GM21528 (cell line): ENCODE data around the gene PDZD4.

Experiments used
- ATAC-seq: cut with Tn5 transposase; IDR thresholded peaks from one replicate; pipeline ENCODE4 v1.9.1; 2021; ENCODE audit warnings: mild to moderate bottlenecking, moderate library complexity; ENCODE audit not compliant: unreplicated experiment, low FRiP score

The PDZD4 gene

GRCh38 chrX:153814591-153815315 is 15.6 kb downstream of the PDZD4 start:
- ATAC-seq: no peak

GRCh38 chrX:153813161-153813560 is 17.2 kb downstream of the PDZD4 start:
- no peak for ATAC-seq

GRCh38 chrX:153812220-153812619 is 18.1 kb downstream of the PDZD4 start:
- ATAC-seq: no peak

DNA sequence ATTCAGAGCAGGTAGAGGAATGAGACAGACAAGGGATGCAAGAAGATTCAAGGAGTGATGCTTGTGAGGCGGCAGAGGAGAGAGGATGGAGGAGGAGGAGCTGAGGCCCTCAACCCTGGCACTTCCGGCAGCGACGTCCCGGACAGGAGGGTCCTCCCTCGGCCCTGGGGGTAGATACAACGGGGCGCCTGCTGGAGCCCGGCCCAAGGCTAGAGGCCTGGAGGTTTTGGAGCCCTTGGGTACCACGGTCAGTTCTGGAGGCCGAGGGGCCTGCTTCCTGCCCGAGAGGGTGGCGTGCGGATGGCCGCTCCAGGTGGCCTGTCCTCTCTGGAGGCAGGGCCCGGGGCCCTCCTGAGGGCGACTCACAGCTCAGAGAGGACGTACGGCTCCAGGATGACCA is 22.4 kb downstream of the PDZD4 start:
- no peak for ATAC-seq

DNA sequence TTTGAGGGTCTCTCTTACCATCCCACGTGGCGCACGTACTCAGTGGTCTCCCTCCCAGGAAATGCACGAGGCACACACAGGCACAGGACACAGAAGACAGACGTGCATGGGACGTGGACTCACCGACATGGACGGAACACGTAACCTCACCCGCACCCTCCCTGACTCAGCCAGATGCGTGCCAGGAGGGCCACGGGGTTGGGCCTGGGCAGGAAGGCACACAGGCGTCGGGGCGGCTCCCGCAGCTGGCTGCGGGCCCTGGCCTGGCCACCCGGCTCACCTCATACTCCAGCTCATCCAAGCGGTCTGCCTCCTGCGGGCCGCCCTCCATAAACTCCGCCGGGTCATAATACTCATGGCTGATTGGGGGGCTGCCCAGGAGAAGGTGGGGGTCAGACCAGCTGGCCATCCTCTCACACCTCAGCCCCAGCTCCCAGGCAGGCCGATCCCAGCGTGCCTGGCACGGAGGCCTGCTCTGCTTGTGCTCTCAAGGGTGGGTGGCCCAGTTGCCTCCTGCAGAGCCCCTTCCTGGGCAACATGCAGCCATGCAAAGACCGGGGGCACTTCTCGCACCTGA is 23.3 kb downstream of the PDZD4 start:
- ATAC-seq: no peak

GRCh38 chrX:153805436-153805835 is 24.9 kb downstream of the PDZD4 start:
- ATAC-seq: no peak

- no peak for ATAC-seq
Measured at GRCh38 chrX:153804621-153805020, 25.7 kb downstream of the PDZD4 start.

- ATAC-seq: no peak
Measured at GRCh38 chrX:153804100-153804595, 26.2 kb downstream of the PDZD4 start.

DNA sequence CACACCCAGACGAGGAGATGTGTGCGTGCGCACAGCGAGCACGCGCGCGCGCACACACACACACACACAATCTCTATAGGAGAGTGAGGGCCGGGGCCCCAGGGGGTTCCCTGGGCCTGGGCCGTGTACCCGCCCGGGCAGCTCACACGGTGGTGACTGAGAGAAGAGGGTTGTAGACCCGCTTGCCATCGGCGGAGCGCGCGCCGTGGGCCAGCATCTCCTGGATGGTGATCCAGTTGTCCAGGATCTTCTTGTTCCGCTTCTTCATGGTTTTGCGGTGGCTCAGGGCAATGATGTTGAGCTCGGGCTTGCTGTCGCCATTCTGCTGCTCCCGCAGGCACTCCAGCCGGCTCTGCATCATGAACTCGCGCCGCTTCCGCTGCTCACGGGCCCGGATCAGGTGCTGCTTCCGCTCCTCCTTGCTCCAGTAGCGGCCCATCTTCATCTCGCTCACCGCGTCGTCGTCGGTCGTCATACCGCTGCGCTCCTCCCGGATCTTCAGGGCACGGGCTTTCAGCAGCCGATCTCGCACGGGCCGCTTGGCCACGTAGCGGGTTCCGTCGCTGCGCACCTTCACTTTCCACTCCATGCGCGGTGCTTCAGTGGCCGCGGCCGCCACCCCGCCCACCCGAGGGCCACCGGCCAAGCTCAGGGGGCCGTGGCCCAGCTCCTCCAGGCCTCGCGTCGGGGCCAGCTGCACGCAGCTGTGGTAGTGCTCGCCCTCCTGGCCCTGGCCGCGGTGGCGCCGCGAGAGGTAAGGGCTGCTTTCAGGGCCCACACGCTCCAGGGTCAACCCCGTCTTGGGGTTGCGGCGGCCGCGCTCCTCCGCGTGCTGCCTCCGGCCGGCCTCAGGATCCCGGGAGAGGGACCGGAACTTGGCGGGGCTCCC is 26.9 kb downstream of the PDZD4 start:
- ATAC-seq: no peak

DNA sequence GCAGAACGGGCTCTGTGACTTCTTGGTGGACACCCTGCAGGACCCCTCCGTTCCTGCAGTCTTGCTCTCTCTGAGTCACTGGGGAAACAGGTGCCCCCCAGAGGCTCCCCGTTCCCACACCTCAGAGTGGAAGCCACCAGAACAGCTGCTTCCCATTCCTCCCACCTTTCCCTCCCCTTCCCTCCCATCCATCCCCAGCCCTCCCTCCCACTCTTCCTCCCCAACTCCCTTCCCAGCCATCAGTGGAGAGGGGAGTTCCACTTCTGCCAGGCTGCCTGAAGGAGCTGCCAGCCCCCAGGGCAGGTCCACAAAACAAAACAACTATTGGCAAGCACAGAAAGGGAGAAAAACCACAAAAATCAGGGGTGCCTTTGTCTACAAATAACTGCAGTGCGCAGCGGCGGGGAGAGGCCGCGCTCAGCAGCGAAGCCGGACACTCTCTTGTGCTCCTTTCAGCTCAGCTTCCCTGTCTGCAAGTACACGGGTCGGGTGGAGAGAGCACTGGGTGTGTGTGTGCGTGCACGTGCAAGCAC is 27.8 kb downstream of the PDZD4 start:
- no peak for ATAC-seq

DNA sequence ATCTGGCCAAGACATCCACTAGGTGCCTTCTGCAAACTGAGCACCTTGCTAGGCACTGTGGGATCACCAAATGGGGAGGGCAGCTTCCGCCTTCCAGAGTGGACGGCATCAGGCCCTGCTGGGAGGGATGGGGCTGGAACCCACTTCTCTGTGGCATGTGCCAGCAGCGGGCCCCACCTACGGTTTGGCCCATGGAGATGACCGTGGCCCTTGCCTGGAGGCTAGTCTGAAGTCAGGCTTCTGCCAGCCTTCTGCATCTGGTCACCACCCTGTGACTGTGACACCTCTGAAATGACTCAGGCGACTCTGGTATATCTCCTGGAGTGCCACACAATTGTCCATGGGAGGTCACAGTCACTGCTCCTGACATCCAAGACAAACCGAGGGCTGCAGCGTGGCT is 28.7 kb downstream of the PDZD4 start:
- no peak for ATAC-seq

DNA sequence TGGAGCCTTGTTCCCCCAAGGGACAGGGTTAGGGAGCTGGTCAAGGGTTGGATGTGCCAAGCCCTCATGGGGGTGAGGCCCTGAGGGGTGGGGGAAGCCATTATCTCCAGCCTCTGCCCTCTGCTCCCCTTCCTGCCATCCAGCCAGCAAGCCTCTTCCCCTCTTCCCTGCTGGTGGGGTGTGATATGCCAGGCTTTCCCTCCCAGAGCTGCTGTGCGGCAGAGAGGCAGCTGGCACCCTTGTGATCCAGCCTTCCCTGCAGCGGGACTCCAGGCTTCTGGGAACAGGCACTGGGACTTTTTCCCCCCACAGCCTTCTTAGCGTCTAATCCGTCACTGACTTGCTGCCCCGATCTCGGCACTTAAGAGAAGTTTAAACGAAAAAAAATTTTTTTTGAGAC is 29.6 kb downstream of the PDZD4 start:
- ATAC-seq: no peak

DNA sequence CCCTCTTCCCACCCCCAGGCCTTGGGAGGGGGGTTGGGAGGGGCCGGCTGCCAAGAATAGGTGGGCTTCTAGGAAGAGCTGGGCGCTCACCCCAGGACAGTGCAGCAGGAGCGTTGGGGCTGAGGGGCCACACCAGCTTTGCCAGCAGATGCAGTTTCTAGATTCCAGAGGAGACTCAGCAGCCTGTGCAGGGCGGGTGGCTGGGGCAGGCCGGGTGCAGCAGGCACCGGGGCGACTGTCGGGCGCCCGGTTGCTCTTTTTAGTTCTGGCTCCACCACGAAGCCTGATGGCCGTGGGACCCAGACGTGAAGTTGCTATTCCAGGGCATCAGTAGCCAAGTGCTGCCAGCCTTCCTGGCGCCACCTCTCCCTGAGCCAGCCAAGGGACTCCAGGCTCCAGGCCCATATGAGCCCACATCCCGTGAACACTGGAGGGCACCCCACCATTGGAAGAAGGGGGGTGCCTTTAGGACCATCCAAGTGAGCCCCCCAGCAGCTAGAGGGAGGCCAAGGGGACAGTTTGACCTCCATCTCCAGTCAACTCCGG is 30.1 kb downstream of the PDZD4 start:
- ATAC-seq: no peak

DNA sequence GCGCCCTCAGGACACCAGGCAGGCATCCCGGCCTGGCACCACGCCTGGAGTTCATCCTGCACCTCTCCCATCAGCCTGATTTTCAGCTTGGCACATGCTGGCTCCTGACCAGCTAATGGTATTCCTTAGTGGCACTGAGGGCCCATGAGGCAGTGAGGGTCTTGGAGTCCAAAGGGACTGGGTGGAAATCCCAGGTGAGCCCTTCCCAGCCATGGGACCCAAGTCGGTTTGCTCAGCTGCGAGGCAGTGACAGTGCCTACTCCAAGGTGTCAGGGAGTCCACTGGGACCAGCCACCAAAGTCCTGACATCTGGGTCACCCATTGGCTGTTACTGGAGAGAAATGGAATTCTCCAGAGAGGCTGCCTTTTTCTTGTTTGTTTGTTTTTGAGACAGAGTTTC is 31.0 kb downstream of the PDZD4 start:
- ATAC-seq: no peak

DNA sequence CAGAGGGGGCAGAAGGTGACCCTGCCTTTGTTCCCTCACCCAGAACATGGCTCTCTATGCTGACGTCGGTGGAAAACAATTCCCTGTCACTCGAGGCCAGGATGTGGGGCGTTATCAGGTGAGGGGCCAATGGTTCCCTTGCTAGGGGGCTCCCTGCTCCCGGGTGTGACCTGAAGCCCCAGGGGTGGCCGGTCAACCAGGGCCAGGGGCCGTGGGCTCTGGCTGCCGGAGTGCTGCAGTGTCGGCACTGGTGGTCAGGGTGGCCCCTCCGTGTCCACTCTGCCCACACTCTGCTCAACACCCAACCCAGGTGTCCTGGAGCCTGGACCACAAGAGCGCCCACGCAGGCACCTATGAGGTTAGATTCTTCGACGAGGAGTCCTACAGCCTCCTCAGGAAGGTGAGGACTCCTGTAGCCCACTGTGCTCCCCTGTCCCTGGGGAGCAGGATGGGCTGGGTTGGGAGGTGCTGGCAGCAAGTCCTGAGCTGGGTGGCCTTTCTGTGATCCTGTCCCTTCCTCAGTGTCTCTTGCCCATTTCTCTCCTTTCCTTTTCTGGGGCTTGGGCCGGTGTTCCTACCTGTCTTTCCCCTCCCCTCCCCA is 32.8 kb downstream of the PDZD4 start:
- ATAC-seq: no peak

DNA sequence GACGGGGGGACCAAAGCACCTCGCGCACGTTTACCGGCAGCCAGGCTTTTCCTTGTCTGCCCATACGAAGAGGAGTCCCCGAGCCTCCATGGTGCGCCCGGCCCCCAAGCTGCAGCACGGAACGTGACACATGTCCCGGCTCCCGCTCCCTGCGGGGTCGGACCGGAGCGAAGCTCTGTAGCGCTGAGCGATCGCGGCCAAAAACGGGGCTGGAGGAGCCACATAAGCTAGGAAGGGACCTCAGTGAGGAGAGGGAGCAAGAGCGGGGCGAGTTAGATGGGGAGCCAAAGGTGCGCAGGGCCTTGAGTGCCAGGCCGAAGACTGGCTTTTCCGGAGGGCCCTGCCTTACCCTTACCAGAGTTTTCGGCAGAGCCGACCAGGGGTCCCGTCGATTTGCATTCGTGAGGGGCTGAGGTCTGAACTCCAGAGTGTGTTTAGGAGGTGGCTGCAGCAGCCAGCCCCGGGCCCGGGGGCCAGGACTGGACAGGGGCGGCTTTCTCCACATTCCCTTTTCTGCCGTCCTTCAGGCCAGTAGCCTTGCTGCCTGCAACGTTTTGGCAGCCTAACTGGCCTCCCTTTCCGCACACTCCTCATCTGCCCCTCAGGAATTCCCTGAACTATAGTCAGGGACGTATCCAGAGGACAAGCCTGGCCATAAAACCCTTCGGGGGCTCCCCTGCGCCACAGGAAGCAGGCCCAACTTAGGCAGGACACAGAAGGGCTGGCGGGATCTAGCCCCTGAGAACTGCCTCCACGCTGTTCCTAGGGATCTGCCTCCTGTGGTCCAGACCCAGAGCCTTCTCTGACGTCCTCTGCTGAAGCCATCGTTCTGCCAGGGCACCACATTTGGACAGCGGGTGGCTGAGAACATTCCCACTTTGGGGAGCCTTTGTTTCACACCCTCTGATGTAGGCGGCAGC is 35.2 kb downstream of the PDZD4 start:
- ATAC-seq: no peak

GRCh38 chrX:153794018-153794896 is 36.1 kb downstream of the PDZD4 start, which contains the start of the genes IDH3G and SSR4:
TSS of gene IDH3G (minus strand) at chrX:153794375. CDS start at chrX:153794326, 49 bp downstream.
TSS of gene SSR4 (plus strand) at chrX:153794668. CDS start at chrX:153794688, 20 bp downstream.
- peak; percentile 85 for ATAC-seq

- ATAC-seq: no peak
Measured at GRCh38 chrX:153793291-153793690, 37.1 kb downstream of the PDZD4 start.
